ENCODE measurements around the gene ATP9B. TPM values are rescaled to one million over a fixed set of nuclear protein-coding genes. Genes with fewer than 3 reads are reported as not detected.
A peak's percentile ranks its signal among the peaks of the same experiment; 100 is the strongest.

The ATP9B gene
- total RNA-seq, 1 donor from 2014 or later = 27.3 TPM

DNA sequence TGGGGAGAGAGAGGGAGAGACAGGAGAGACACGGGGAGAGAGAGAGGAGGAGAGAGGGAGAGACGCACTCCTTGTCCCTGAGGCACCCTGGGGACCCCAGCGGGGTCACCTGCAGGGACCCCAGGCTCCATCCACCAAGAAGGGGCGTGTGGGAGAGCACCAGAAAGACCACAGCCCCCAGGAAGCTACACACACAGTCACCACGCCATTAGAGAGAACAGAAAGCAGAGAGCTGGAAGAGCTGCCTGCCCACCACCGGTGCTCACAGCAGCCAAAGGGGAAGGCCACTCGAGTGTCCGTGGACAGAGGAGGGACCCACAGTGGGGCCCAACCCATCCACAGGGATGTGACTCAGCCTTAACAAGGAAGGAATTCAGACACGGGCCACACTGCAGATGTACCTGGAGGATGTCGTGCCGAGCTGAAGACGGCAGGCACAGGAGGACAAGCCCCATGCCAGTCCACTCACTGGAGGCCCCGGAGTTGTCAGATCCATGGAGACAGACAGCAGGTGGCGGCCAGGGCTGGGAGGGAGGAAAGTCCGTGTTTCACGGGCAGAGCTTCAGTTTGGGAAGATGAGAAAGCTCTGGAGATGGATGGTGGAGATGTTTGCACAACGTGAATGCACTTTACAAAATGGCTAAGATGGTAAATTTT is 315.1 kb downstream of the ATP9B start:
- H3K4me1 Mint-ChIP-seq (ENCODE audit: unreplicated experiment) = peaks cover under 1% of the 10 kb centered on the region
- no peak overlapping the region for H3K4me3 Mint-ChIP-seq (ENCODE audit: unreplicated experiment)

DNA sequence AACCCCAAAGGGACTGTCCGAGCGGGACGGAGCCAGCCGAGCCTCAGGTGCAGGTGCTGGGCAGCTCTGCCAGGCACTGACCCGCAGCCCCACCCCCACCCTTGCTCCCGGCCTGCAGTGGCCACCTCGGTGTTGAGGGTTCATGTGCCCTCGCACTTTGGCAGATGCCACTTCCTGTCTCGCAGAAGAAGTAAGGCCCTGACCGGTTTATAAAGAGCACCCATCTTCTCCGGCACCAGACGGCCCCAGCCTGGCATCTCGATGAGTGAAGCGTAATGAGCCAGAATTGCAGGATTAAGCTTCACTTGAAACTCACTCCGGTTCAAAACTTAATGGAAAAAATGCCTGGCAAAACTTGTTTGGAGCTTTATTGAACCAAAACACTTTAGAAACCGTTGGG is 315.6 kb downstream of the ATP9B start:
- Mint-ChIP-seq H3K36me3 (ENCODE audit: unreplicated experiment) (no peaks in the 10 kb centered on the region), H3K27me3 (ENCODE audit: unreplicated experiment) (peaks cover 20% of the 10 kb centered on the region), H3K4me3 (ENCODE audit: unreplicated experiment) (no peak overlapping the region), H3K9me3 (ENCODE audit: unreplicated experiment) (no peaks in the 10 kb centered on the region), H3K4me1 (ENCODE audit: unreplicated experiment) (no peaks in the 10 kb centered on the region), H3K27ac (ENCODE audit: unreplicated experiment) (no peak overlapping the region)
- peak; percentile 75 for DNase-seq (ENCODE audit: extremely low spot score, unreplicated experiment)
- TF ChIP-seq, protein P1, sequence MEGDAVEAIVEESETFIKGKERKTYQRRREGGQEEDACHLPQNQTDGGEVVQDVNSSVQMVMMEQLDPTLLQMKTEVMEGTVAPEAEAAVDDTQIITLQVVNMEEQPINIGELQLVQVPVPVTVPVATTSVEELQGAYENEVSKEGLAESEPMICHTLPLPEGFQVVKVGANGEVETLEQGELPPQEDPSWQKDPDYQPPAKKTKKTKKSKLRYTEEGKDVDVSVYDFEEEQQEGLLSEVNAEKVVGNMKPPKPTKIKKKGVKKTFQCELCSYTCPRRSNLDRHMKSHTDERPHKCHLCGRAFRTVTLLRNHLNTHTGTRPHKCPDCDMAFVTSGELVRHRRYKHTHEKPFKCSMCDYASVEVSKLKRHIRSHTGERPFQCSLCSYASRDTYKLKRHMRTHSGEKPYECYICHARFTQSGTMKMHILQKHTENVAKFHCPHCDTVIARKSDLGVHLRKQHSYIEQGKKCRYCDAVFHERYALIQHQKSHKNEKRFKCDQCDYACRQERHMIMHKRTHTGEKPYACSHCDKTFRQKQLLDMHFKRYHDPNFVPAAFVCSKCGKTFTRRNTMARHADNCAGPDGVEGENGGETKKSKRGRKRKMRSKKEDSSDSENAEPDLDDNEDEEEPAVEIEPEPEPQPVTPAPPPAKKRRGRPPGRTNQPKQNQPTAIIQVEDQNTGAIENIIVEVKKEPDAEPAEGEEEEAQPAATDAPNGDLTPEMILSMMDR (IDR thresholded peaks at IDR 0.05) = no peak

More for the DNA sequence above, 315.1 kb downstream of the ATP9B start:
- no peaks in the 10 kb centered on the region for H3K36me3 Mint-ChIP-seq (ENCODE audit: unreplicated experiment)
- peaks cover 16% of the 10 kb centered on the region for H3K27me3 Mint-ChIP-seq (ENCODE audit: unreplicated experiment)
- TF ChIP-seq, protein P1 (IDR thresholded peaks at IDR 0.05) = no peak
- H3K9me3 Mint-ChIP-seq (ENCODE audit: unreplicated experiment) = no peaks in the 10 kb centered on the region
- DNase-seq (ENCODE audit: extremely low spot score, unreplicated experiment) = peak; percentile 76
- H3K27ac Mint-ChIP-seq (ENCODE audit: unreplicated experiment) = no peak overlapping the region

DNA sequence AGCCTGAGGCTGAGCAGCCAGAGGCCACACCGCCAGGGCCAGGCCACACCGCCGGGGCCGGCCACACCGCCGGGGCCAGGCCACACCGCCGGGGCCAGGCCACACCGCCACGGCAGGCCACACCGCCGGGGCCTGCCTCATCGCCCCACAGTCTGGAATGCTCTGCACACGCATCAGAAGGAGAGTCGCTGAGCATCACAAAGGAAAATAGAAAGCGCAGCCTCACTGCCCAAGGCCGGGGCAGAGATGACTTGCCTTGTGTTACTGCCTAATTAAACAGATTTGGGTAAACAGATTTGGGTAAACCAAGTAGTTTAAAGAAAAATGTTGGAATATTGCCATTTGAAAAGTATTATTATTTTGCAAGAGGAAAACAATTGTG is 316.1 kb downstream of the ATP9B start:
- peaks cover 20% of the 10 kb centered on the region for H3K27me3 Mint-ChIP-seq (ENCODE audit: unreplicated experiment)
- H3K36me3 Mint-ChIP-seq (ENCODE audit: unreplicated experiment) = no peaks in the 10 kb centered on the region
- no peaks in the 10 kb centered on the region for H3K9me3 Mint-ChIP-seq (ENCODE audit: unreplicated experiment)
- TF ChIP-seq, protein P1 (IDR thresholded peaks at IDR 0.05) = no peak
- no peak overlapping the region for H3K4me3 Mint-ChIP-seq (ENCODE audit: unreplicated experiment)
- H3K4me1 Mint-ChIP-seq (ENCODE audit: unreplicated experiment) = no peaks in the 10 kb centered on the region
- DNase-seq (ENCODE audit: extremely low spot score, unreplicated experiment) = peak; percentile 23
- no peak overlapping the region for H3K27ac Mint-ChIP-seq (ENCODE audit: unreplicated experiment)

DNA sequence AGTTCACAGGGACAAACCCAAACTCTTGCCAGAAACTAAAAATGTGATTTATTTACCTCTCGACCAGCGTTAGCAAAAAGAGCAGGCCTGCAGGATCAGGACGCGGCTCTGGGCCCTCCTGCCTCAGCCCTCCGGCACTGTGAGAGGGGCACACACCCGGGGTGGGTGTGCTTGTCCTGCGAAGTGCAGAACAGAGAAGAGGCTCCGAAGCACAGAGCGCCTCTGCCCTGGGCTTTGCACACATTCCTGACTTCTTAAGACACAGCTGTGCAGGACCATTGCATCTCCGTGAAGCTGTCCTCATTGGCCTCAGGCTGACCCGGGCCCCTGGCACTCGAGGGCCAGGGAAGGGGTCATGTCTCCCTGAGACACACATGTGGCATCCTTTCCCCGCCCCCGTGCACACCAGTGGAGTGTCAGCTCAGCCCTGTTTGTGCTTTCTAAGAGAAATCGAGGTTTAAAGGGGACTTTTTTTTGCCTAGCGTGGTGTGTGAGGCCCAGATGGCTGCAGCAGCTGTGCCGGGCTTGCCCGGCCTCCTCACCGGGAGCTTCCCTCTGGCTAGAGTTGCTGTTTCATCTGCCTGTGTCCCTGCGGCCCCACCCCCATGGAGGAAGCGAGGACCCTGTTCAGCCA is 316.6 kb downstream of the ATP9B start:
- TF ChIP-seq, protein P1 (IDR thresholded peaks at IDR 0.05) = no peak
- H3K27ac Mint-ChIP-seq (ENCODE audit: unreplicated experiment) = no peak overlapping the region
- DNase-seq (ENCODE audit: extremely low spot score, unreplicated experiment) = peak; percentile 77
- peaks cover 25% of the 10 kb centered on the region for H3K27me3 Mint-ChIP-seq (ENCODE audit: unreplicated experiment)
- no peaks in the 10 kb centered on the region for H3K9me3 Mint-ChIP-seq (ENCODE audit: unreplicated experiment)
- H3K36me3 Mint-ChIP-seq (ENCODE audit: unreplicated experiment) = no peaks in the 10 kb centered on the region
- no peak overlapping the region for H3K4me3 Mint-ChIP-seq (ENCODE audit: unreplicated experiment)
- no peaks in the 10 kb centered on the region for H3K4me1 Mint-ChIP-seq (ENCODE audit: unreplicated experiment)

DNA sequence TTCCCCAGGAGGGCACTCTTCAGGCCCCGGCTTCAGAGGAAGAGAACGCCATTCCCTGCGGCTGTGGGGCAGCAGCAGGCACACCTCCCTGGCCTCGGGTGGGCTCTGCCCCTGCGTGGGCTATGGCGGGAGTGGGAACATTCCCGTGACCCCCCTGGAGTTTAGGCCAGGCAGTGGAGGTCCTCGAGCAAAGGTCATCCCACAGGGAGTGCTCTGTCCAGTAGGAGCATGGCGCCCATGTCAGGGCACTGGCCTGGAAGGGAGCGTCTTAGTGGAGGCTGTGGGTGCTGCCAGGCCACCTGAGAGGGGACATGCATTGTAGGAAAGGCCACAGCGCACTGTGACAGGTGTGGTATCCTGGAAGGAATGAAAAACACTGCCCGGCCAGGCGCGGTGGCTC is 317.4 kb downstream of the ATP9B start:
- Mint-ChIP-seq H3K36me3 (ENCODE audit: unreplicated experiment) (no peaks in the 10 kb centered on the region), H3K9me3 (ENCODE audit: unreplicated experiment) (no peaks in the 10 kb centered on the region), H3K27me3 (ENCODE audit: unreplicated experiment) (peaks cover 29% of the 10 kb centered on the region), H3K27ac (ENCODE audit: unreplicated experiment) (no peak overlapping the region), H3K4me1 (ENCODE audit: unreplicated experiment) (no peaks in the 10 kb centered on the region), H3K4me3 (ENCODE audit: unreplicated experiment) (no peak overlapping the region)
- TF ChIP-seq, protein P1 (IDR thresholded peaks at IDR 0.05) = no peak
- no peak for DNase-seq (ENCODE audit: extremely low spot score, unreplicated experiment)
